GM19240 (cell line): ENCODE measurements around the gene PRKCSH.
"Not testable (repeated sequence)": the region's sequence is repeated elsewhere in the genome, so short reads cannot be mapped to it uniquely, and the experiment has no call there.

Source experiments
- DNase-seq: peaks from one replicate; pipeline ENCODE4 v3.0.0; 2011; ENCODE audit warnings: low spot score; ENCODE audit not compliant: insufficient read length

PRKCSH gene

GRCh38 chr19:11450570-11451326 is 15.3 kb downstream of the PRKCSH start:
- DNase-seq = no peak

- no peak for DNase-seq
Observed at GRCh38 chr19:11451327-11451870, 16.0 kb downstream of the PRKCSH start.

GRCh38 chr19:11451871-11452619 is 16.6 kb downstream of the PRKCSH start:
- DNase-seq = no peak

GRCh38 chr19:11452620-11453310 is 17.3 kb downstream of the PRKCSH start:
- DNase-seq = no peak

GRCh38 chr19:11453468-11454341 is 18.3 kb downstream of the PRKCSH start:
- DNase-seq = no peak

- DNase-seq = not testable (repeated sequence)
Observed at GRCh38 chr19:11455233-11455554, 19.8 kb downstream of the PRKCSH start.

- no peak for DNase-seq
Observed at GRCh38 chr19:11456659-11457058, 21.2 kb downstream of the PRKCSH start.

- no peak for DNase-seq
Observed at GRCh38 chr19:11457115-11457514, 21.7 kb downstream of the PRKCSH start.

- DNase-seq = no peak
Observed at GRCh38 chr19:11457831-11458230, 22.4 kb downstream of the PRKCSH start.

- DNase-seq = no peak
Observed at GRCh38 chr19:11458236-11458900, 22.9 kb downstream of the PRKCSH start.

GRCh38 chr19:11458912-11459311 is 23.5 kb downstream of the PRKCSH start:
- not testable (repeated sequence) for DNase-seq

- DNase-seq = no peak
Observed at GRCh38 chr19:11460207-11460606, 24.8 kb downstream of the PRKCSH start.

GRCh38 chr19:11461453-11461852 is 26.0 kb downstream of the PRKCSH start:
- DNase-seq = no peak

- DNase-seq = no peak
Observed at GRCh38 chr19:11463391-11463790, 28.0 kb downstream of the PRKCSH start.

- DNase-seq = no peak
Observed at GRCh38 chr19:11464333-11465265, 29.2 kb downstream of the PRKCSH start.

GRCh38 chr19:11465600-11465999 is 30.2 kb downstream of the PRKCSH start:
- no peak for DNase-seq

GRCh38 chr19:11468266-11468845 is 32.9 kb downstream of the PRKCSH start:
- not testable (repeated sequence) for DNase-seq

- no peak for DNase-seq
Observed at GRCh38 chr19:11473725-11474124, 38.3 kb downstream of the PRKCSH start.

GRCh38 chr19:11475343-11475742 is 39.9 kb downstream of the PRKCSH start:
- not testable (repeated sequence) for DNase-seq
